Measurements from ENCODE around the gene ZBTB4.
"Not testable (repeated sequence)": the region's sequence is repeated elsewhere in the genome, so short reads cannot be mapped to it uniquely, and the experiment has no call there.

ZBTB4 gene

DNA sequence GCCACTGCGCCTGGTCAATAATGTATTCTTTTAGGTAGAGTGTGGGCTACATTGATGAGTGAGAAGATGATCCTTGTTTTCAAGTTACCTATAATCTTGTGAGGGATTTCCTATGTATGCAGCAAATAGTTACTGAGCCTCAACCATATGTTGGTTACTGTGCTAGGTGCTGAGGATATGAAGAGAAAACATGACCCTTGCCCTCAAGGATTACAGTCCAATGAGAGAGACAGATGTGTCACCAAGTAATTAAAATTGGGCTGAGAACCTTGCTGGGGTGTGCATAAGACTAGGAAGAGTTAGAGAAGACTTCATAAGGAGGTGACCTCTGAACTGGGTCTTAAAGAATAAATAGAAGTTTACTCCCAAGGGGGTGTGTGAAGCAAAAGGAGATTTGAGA is 12.2 kb upstream of the ZBTB4 start:
- no peak for DNase-seq (ENCODE audit: low spot score)

DNA sequence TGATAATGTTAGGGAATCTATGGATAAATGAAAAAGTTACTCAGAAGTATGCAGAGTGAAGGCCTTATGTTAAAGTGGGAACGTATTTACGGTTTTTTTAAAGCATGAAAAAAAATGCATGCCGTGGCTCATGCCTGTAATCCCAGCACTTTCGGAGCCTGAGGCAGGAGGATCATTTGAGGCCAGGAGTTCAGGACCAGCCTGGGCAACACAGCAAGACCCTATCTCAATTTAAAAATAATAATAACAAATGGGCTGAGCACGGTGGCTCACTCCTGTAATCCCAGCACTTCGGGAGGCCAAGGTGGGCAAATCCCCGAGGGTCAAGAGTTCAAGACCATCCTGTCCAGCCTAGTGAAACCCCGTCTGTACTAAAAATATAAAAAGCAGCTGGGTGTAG is 10.7 kb upstream of the ZBTB4 start:
- no peak for DNase-seq (ENCODE audit: low spot score)

DNA sequence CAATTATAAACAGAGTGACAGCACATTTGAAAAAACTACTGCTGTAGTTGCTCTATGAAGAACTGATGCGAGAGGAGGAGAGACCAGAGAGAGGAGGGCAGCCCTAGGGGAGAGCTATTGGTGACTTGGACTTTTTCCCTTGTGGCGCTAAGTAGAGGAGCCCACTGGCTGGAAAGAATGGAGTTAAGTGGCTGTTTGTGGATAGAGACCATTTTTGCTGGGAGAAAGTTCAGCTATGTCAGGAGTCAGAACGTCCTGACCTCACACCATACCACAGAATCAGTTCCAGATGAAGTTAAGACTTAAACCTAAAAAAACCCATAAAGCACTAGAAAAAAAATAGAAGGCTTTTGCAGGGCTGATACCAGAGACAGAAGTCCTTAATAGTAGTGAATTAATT is 6.8 kb upstream of the ZBTB4 start:
- DNase-seq (ENCODE audit: low spot score): no peak

DNA sequence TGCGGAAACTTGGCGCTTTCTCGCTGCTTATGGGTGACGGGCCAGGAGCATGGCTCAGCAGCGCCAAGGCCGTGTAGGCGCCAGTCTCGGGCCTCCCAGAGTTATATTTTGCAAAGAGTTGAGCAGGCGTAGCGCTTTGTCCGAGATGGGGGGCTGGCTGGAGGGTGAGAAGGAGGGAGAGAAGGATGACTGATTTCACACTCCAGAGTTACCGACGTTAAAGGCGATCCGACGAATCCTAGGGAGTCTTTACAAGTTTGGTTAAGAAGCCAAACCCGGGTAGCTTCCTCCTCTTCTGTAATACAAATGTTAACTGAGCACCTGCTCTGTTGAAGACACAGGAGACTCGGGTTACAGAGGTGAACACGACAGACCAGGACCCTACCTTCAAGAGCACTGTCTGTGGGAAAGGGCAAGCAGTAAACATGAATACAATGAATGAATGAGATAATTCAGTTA is 5.5 kb upstream of the ZBTB4 start:
- no peak for DNase-seq (ENCODE audit: low spot score)

DNA sequence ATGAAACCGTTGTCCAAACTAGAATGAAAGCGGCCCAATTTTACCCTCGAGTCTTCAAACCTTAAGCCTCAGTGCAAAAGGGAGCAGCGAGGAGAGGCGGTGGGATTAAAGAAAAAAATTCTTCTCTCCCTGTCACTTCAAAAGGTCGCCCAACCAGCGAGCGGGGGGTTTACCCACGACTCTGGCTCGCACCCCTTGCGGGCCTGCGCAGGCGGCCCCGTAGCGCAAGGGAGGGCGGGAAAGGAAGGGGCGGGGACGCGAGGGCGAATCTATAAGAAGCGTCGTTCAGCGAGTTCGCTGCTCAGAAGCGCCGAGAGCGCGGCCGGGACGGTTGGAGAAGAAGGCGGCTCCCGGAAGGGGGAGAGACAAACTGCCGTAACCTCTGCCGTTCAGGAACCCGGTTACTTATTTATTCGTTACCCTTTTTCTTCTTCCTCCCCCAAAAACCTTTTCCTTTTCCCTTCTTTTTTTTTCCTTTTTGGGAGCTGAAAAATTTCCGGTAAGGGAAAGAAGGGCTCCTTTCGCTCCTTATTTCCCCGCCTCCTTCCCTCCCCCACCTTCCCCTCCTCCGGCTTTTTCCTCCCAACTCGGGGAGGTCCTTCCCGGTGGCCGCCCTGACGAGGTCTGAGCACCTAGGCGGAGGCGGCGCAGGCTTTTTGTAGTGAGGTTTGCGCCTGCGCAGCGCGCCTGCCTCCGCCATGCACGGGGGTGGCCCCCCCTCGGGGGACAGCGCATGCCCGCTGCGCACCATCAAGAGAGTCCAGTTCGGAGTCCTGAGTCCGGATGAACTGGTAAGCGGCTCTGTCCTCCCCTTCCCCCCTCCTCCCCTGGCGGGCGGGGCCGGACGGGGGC is 4.9 kb upstream of the ZBTB4 start, which contains the start of gene POLR2A:
TSS of gene POLR2A (plus strand) at position 300 of the 852 bp plus-strand sequence.
- DNase-seq (ENCODE audit: low spot score): peak; percentile 97

DNA sequence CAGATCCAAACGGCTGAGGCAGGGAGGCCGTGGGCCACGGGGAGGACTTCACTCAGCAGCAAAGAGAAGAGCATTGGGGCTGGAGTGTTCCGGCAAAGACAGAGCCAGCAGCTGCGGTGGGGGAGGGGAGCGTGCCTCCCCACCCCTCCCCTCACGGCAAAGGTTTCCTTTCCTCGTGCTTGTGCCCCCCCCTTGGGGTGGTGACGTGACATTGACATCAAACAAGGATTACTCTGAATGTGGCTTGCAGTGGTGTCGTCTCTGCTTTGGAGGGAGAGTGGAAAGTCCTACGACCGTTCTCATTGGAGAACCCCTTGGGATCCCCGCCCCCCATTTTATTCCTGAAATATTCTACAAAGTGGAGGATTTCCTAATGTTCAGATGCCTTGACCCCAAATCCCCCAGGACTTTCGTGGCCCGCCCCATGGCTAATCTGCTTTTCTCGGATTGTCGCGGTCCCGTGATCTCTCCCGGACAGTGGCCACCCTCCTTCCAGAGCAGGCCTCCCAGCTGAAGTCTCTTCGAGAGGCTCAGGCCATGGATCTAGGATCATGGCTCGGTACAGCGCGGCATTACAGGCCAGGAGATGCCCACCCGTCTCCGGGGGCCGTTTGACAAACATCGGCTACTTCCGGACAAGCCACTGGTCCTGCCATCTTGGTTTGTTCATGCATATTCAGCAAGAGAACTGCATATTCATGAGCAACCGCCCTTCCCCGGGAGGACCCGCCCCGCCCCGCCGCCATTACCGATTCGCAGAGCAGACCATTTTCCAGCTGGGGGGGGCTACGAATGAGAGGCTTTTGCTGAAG is 4.0 kb upstream of the ZBTB4 start:
- peak; percentile 93 for DNase-seq (ENCODE audit: low spot score)

DNA sequence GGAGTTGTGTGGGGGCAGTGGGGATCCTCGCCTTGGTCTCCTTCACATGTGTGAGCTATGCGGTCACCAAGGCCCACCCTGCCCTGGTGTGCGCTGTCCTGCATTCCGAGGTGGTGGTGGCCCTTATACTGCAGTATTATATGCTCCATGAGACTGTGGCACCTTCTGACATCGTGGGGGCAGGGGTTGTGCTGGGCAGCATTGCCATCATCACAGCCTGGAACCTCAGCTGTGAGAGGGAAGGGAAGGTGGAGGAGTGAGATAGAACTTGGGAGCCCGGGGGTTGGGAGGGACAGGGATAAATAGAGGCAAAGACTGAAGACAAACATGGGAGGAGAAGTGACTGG is 3.3 kb upstream of the ZBTB4 start:
- DNase-seq (ENCODE audit: low spot score): not testable (repeated sequence)

DNA sequence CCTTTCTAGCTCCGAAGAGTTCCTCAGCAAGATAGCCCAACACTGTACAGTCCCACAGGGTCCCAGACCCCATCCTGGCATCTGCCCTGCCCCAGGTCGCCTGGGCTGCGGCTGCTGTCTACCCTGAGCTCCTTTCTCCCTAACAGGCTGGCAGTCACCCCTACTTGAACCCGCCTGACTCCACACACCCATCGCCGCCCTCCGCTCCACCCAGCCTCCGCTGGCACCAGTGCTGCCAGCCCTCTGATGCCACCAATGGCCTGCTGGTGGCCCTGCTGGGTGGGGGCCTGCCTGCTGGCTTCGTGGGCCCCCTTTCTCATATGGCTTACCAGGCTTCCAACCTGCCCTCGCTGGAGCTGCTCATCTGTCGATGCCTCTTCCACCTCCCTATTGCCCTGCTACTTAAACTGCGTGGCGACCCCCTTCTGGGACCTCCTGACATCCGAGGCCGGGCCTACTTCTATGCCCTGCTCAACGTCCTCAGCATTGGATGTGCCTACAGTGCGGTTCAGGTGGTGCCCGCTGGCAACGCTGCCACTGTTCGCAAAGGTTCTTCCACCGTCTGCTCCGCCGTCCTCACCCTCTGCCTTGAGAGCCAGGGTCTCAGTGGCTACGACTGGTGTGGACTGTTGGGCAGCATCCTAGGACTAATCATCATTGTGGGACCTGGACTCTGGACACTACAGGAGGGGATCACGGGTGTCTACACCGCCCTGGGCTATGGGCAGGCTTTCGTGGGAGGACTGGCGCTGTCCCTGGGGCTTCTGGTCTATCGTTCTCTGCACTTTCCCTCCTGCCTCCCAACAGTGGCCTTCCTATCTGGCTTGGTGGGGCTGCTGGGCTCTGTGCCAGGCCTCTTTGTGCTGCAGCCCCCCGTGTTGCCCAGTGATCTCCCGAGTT is 2.7 kb upstream of the ZBTB4 start:
- DNase-seq (ENCODE audit: low spot score): peak; percentile 57

GRCh38 chr17:7481275-7481674 is 1.8 kb upstream of the ZBTB4 start, which contains the start of gene SLC35G6:
SLC35G6 (plus strand) TSS chr17:7481446; CDS start chr17:7481517, 71 bp downstream.
- not testable (repeated sequence) for DNase-seq (ENCODE audit: low spot score)

GRCh38 chr17:7480089-7480384 is 606 bp upstream of the ZBTB4 start:
- no peak for DNase-seq (ENCODE audit: low spot score)

DNA sequence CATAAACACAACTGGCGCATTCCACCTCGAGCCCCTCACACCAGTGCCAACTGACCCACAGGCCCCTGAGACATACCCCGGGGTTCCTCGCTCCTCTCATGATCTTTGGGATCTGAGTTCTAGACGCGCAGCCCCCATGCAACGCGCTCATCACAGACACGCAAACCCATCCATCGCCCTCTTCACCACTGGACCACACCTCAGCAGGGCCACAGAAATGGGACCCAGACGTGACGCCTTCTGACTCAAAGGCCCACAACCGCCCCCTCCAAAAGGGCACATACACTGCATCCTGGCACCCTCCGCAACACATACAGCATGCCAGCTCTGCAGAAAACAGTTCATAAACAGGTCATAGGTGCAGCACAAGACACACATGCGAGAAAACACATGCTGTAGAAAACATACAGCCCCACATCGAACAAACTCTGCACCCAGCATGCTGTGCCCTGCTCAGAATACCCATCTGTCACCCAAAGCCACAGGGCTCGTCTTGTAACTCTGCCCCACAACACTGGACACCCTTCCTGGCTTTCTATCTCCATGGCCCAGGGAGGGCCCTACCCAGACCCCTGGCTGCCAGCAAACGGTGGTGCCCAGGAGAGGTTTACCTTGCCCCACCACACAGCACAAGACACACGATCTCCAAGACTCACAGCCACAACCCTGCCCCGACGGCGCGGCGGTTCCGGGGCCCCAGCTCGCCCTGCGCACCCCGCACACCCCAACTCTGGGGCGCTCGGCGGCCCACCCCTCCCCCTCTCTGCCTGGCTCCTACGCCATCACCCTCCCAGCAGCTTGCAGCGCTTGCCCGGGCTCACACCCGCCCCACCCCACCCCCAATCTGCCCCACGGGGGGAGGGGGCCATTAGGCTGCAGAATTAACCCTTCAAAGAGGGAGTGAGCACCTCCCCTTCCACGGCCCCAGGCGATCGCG is 887 bp downstream of the ZBTB4 start:
- peak; percentile 58 for DNase-seq (ENCODE audit: low spot score)

- DNase-seq (ENCODE audit: low spot score): peak; percentile 35
Measured at GRCh38 chr17:7477392-7478275, 1.8 kb downstream of the ZBTB4 start.

DNA sequence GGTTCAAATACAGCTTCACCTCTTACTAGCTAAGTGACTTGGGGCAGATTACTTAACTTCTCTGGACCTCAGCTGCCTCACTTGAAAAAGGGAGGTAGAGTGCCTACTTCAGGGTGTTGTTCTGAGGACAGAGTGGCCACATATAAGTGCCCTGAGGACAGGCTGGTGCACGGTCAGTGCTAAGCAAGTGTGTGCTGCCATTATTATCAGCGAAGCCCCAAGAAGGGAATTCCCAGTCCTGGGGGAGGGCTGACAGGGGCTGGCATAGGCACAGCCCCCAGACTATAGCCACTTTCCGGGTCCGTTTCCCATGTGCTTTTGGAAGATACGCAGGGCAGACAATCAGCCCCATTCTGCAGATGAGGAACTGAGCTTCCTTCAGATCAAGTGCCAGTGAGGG is 2.5 kb downstream of the ZBTB4 start:
- DNase-seq (ENCODE audit: low spot score): peak; percentile 27

GRCh38 chr17:7476494-7476893 is 2.9 kb downstream of the ZBTB4 start:
- no peak for DNase-seq (ENCODE audit: low spot score)

- DNase-seq (ENCODE audit: low spot score): peak; percentile 85
Measured at GRCh38 chr17:7475764-7476422, 3.5 kb downstream of the ZBTB4 start.

DNA sequence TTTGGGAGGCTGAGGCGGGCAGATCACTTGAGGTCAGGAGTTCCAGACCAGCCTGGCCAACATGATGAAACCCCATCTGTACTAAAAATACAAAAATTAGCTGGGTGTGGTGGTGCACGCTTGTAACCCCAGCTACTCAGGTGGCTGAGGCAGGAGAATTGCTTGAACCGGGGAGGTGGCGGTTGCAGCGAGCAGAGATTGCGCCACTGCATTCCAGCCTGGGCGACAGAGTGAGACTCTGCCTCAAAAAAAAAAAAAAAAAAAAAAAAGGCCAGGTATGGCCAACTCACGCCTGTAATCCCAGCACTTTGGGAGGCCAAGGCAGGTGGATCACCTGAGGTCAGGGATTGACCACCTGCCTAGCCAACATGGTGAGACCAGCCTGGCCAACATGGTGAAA is 4.7 kb downstream of the ZBTB4 start:
- DNase-seq (ENCODE audit: low spot score): not testable (repeated sequence)

- DNase-seq (ENCODE audit: low spot score): no peak
Measured at GRCh38 chr17:7471729-7472128, 7.7 kb downstream of the ZBTB4 start.

DNA sequence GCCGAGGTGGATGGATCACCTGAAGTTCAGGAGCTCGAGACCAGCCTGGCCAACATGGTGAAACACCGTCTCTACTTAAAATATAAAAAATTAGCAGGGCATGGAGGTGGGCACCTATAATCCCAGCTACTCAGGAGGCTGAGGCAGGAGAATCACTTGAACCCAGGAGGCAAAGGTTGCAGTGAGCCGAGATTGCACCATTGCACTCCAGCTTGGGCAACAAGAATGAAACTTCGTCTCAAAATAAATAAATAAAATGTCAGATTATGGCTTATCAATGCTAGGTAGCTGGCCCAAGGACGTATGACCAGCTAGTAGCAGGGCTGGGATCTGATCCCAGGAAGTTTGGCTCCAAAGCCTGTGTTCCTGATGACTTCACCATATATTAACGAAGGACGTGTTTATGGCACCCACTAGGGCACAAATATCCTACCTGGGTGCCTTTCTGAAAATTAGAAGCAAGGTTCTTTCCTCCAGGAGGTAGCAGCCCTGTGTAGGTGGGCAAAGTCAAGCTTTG is 8.9 kb downstream of the ZBTB4 start:
- DNase-seq (ENCODE audit: low spot score): not testable (repeated sequence)

GRCh38 chr17:7469843-7470242 is 9.6 kb downstream of the ZBTB4 start:
- DNase-seq (ENCODE audit: low spot score): not testable (repeated sequence)
